Peyer's patch (tissue), 4 donors: ENCODE results near the gene MYO1D. TPM values are rescaled to one million over a fixed set of nuclear protein-coding genes. Genes with fewer than 3 reads are reported as not detected.

Experiments
- DNase-seq, 3 donors: peaks; one replicate each; pipeline ENCODE4 v3.0.0-alpha.2; 2017 to 2019
- H3K27ac ChIP-seq, 4 donors: fragments of 200-600 bp; sonication (generic); one replicate each; pipeline ENCODE4 v1.5.1; 2016 to 2019
- H3K27me3 ChIP-seq, 2 donors: fragments of 200-600 bp; sonication (generic); one replicate each; pipeline ENCODE4 v1.5.1; 2019
- H3K36me3 ChIP-seq, 3 donors: fragments of 200-600 bp; sonication (generic); one replicate each; pipeline ENCODE4 v1.5.1; 2016 to 2019
- H3K4me1 ChIP-seq, 4 donors: fragments of 200-600 bp; sonication (generic); one replicate each; pipeline ENCODE4 v1.5.1; 2016 to 2019
- H3K4me3 ChIP-seq, 4 donors: fragments of 200-600 bp; sonication (generic); 1 replicate in 3 of 4; 2 replicates in 1 of 4; pipeline ENCODE4 v1.5.1; 2016 to 2019; ENCODE audit warnings: mild to moderate bottlenecking in 1 of 4
- H3K9me3 ChIP-seq, 4 donors: fragments of 200-600 bp; sonication (generic); one replicate each; pipeline ENCODE4 v1.5.1; 2016 to 2019; ENCODE audit warnings: mild to moderate bottlenecking in 1 of 4
- CTCF ChIP-seq, 6 experiments: fragments of 450-650 bp in 4 of 6; fragments of 200-600 bp in 2 of 6; sonication (generic) in 1 of 6; IDR thresholded peaks; one replicate each; pipeline ENCODE4 v1.5.1; 2017 to 2019; ENCODE audit warnings: antibody characterized with exemption in 6 of 6, mild to moderate bottlenecking in 3 of 6, moderate library complexity in 1 of 6
- POLR2A ChIP-seq, 2 donors: fragments of 450-650 bp; IDR thresholded peaks; one replicate each; pipeline ENCODE4 v1.5.1; 2017; ENCODE audit warnings: antibody characterized with exemption in 2 of 2, mild to moderate bottlenecking in 2 of 2, moderate library complexity in 2 of 2
- small RNA-seq, 2 donors: library from RNA; depleted of rRNA; stranded (forward); fragments of <200 nt; gene quantifications; one replicate each; pipeline ENCODE3, GENCODE V24; 2016
- total RNA-seq, 4 donors: library from RNA; depleted of rRNA; stranded (reverse); fragments of >200 nt; gene quantifications; one replicate each; pipeline ENCODE4 v1.1.0, GENCODE V29; 2016

Gene MYO1D
- total RNA-seq, 4 donors from 2014 or later: 148 to 340 (median 328) TPM

GRCh38 chr17:32443827-32444300 is 433.1 kb downstream of the MYO1D start:
- no peaks in the 10 kb centered on the region for H3K27me3 ChIP-seq

More at GRCh38 chr17:32443827-32444300, 433.1 kb downstream of the MYO1D start:
- Histone ChIP-seq H3K9me3 (no peaks in the 10 kb centered on the region), H3K4me3 (peak overlapping the region; percentile 89 to 98 (median 98)), H3K36me3 (peaks cover 0 to 10% (median 0%) of the 10 kb centered on the region in 3 donors), H3K27ac (peak overlapping the region in 2 of 4 donors; percentile 85 to 89), H3K4me1 (peaks cover 0 to 18% (median 5%) of the 10 kb centered on the region in 4 donors)
- TF ChIP-seq CTCF (IDR thresholded peaks at IDR 0.05) (peak in 2 of 6 experiments; percentile 84 to 94), POLR2A (IDR thresholded peaks at IDR 0.05) (no peak)
- peak in 1 of 3 donors; percentile 48 for DNase-seq

Small RNA genes lying within 50 kb of the gene (small RNA-seq; reads per million reads assigned to genes)
- 0 reads per million in 2 donors for gene RF00019

Other genes with a start within 250 kb of the MYO1D start
- gene TMEM98, start 51.0 kb upstream of the MYO1D start, total RNA-seq: 100 to 1,000 TPM in 3 of 4 donors, 10 to 100 TPM in 1; 54.5 to 351 (median 241) TPM
- not detected for gene SPACA3, start 114.7 kb upstream of the MYO1D start, total RNA-seq